HG02884 (cell line): Measurements from ENCODE around the gene SLC2A11.
"Not testable (repeated sequence)": the region's sequence is repeated elsewhere in the genome, so short reads cannot be mapped to it uniquely, and the experiment has no call there.

Experiments
- ATAC-seq: cut with Tn5 transposase; IDR thresholded peaks from one replicate; pipeline ENCODE4 v1.9.1; 2021; ENCODE audit warnings: mild to moderate bottlenecking, moderate library complexity; ENCODE audit not compliant: unreplicated experiment

The SLC2A11 gene

DNA sequence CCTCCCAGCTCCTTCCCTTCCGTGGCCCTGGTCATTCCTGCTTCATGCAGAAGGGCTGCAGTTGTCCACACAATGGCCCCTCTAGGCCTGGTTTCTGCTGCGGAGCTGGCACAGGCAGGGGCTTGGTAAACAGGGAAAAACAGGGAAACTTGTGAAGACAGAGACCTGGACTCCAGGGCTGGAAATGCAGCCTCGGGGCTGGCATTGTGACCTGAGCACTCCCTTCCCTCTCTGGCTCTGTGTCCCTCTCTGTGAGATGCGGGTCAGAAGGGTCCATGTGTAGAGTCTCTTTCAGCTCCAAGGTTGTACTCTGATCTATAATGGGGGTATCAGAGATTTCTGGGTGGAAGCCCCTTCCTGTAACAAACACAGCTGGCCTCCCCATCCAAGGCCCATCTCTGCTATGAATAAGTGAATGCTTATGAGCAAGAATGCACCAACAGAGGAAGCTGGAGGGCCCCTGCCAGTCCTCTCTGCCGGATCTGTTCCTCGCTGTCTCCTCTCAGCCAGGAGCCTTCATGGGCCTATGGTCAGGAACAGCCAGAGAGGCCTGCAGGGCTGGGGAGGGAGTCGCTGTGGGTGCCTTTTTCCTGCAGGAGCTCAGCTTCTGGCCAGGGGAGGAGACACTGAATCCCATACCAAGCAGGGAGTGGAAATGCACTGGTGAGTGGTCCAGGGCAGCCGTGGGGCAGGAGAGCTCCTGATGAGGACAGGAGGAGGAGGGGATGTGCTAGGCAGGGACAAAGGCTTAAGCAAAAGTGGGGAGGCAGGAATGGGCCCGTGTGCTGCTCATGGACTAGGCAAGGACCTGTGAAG lies 12.2 kb upstream of the SLC2A11 start:
- no peak for ATAC-seq

- no peak for ATAC-seq
Observed at GRCh38 chr22:23846081-23846469, 11.6 kb upstream of the SLC2A11 start.

- no peak for ATAC-seq
Observed at GRCh38 chr22:23847310-23847920, 10.3 kb upstream of the SLC2A11 start.

DNA sequence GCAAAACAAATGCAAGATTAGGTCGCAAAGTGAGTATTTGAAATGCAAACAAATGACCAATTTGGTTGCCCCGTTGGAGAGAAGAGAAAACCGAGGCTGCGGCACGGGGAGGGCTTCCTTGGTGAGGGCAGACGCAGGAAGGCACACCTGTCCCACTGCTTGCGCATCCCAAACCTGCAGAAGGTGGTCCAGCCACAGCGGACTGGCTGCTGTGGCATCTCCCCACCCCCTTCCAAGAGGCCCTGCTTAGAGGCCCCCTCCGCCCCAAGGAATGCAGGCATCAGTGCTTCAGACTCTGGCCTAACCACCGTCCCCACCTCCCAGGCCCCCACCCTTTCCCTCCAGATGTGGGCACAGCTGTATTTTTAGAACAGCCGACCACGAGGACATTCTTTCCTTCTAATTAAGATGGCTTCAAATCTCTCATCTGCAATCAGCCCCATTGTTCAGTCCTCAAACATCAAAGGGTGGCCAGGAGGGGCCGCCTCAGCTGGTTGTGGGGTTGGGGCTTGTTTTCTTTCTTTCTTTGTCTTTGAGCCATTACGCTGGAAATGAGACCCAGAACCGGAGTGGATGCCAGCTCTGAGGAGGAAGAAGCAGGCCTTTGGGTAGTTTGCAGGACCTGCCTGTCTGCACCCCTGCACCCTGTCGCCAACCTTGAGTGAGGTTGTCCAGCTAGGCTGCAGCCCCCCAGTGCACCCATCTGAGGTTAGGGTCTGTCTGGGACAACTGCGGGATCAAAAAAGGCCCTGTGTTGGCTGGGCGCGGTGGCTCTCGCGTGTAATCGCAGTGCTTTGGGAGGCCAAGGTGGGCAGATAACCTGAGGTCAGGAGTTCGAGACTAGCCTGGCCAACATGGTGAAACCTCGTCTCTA lies 9.4 kb upstream of the SLC2A11 start:
- no peak for ATAC-seq

DNA sequence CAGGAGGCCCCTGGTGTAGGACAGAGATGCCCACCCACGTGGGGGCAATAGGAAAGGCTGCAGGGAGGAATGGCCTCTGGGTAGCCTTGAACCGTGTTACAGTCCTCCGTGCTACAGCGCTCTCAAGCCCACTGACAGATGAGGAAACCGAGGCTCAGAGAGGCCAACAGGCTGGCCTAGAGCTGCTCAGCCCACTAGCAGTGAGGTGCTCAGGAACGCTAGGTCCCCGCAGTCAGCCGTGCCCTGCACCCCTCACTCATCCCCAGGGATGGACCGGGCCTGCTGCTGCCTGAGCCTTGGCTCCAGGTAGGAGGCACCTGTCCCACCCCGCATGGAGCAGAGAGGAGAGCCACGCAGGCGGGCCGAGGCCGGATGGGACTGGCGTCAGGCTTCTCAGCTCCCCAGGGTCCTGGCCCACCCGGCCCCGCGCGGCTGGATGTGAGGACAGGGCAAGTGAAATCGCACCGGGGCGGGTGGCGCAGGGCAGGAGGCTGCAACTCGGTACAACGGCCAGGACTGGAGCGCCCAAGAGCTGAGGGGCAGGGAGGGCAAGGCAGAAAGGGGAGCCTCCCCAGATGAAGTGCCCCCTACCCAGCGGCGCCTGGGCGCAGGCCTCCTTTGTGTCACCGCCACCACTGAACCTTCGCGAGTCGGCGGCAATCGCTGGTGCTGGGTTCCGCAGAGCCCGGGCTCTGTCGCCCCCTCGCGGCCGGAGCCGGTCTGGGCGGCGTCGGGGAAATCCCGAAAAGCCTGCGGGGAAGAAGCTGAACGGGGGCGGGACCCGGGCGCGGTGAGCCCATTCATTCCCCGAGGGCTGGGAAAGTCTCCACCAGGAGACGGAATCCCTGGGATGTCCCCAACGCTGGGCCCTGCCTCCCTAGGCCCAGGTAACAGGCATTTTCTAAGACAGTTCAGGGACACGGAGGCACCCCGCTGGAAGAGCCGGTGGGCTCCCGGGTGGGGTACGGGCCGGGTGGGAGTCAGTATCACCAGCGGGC lies 8.4 kb upstream of the SLC2A11 start:
- ATAC-seq: no peak

DNA sequence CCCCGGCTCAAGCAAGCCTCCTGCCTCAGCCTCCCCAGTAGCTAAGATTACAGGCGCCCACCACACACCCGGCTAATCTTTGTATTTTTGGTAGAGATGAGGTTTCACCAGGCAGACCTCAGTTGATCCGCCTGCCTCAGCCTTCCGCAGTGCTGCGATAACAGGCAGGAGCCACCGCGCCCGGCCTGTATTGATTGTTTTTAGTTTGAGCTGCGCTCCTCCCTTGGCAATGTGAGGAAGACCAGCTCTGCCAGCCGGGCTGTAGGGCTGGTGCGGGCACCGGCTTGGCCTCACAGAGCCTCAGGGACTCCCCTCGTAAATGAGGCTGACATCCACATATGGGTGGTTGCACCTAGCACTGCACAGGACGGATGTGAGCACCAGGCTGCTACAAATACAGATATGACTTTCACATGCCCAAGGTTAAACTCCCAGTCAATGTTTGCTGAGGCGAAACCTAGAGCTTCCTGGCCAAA lies 7.5 kb upstream of the SLC2A11 start:
- no peak for ATAC-seq

GRCh38 chr22:23856721-23857605 lies 712 bp upstream of the SLC2A11 start:
- peak; percentile 30 for ATAC-seq

DNA sequence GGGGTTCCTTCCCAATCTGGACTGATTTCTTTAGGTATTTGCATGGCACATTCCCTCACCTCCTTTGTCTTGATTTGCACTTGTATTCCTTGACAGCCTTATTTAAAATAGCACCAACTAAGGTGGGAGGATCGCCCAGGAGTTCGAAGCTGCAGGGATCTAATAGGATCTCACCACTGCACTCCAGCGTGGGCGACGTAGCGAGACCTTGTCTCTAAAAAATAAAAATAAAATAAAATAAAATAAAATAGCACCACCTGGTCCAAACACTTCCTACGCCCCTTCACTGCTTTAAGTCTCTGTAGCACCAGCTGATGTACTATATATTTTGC lies 775 bp downstream of the SLC2A11 start:
- no peak for ATAC-seq

DNA sequence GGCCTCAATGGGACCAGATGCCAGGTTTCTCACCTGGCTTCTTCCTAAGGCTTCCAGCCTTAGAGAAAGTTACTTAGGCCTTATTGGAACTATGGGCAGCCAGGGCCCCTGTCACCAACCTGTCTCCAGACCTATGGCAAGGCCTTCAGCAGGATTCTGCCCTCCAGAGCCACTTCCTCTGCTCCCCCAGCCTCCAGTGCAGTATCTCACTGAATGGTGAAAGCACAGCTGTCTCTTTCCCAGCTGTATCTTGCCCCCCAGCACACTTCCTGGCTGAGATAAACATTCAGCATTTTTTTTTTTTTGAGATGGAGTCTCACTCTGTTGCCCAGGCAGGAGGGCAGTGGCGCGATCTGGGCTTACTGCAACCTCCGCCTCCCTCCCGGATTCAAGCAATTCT lies 1.5 kb downstream of the SLC2A11 start:
- ATAC-seq: no peak

GRCh38 chr22:23860187-23860586 lies 2.5 kb downstream of the SLC2A11 start:
- not testable (repeated sequence) for ATAC-seq

GRCh38 chr22:23862103-23862502 lies 4.4 kb downstream of the SLC2A11 start:
- ATAC-seq: no peak

- not testable (repeated sequence) for ATAC-seq
Observed at GRCh38 chr22:23864499-23865154, 7.0 kb downstream of the SLC2A11 start.

GRCh38 chr22:23868580-23868979 lies 10.9 kb downstream of the SLC2A11 start:
- ATAC-seq: no peak

- no peak for ATAC-seq
Observed at GRCh38 chr22:23874871-23875270, 17.2 kb downstream of the SLC2A11 start.

DNA sequence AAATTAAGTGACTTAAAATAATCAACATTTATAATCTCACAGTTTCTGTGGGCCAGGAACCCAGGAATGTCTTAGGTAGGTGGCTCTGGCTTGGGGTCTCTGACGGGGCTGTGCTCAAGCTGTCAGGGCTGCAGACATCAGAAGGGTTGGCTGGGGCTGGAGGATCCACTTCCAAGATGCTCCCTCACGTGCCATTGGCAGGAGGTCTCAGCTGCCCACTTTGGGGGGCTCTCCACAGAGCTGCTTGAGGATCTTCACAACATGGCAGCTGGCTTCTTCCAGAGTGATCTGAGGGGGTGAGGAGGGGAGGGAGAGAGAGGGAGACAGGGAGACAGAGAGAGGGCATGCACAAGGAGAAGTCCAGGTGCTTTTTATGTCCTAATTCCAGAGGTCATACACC lies 18.1 kb downstream of the SLC2A11 start:
- no peak for ATAC-seq

GRCh38 chr22:23877566-23877965 lies 19.9 kb downstream of the SLC2A11 start:
- ATAC-seq: no peak

DNA sequence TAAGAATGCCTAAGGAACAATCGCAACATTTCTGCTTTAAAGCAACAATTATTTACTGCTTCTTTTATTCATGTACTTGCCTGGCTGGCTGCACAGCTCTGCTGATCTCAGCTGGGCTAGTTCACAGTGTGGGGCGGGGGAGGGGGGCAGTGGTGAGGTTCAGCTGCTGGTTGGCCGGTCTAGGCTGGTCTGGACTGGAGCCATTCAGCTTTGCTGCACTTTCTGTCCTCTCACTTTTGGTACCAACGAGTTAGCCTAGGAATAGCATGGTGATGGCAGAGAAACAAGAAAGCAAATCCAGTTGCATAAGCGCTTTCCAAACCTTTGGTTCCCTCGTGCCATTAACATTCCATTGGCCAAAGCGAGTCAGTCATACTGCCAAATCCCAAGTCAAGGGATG lies 20.5 kb downstream of the SLC2A11 start:
- ATAC-seq: no peak

- no peak for ATAC-seq
Observed at GRCh38 chr22:23882370-23882769, 24.7 kb downstream of the SLC2A11 start.

- no peak for ATAC-seq
Observed at GRCh38 chr22:23883658-23884057, 26.0 kb downstream of the SLC2A11 start.
